GM21390 (cell line): ENCODE measurements around the gene RAB21.
A peak's percentile ranks its signal among the peaks of the same experiment; 100 is the strongest.
"Not testable (repeated sequence)": the region's sequence is repeated elsewhere in the genome, so short reads cannot be mapped to it uniquely, and the experiment has no call there.

Source experiments
- ATAC-seq: cut with Tn5 transposase; IDR thresholded peaks from one replicate; pipeline ENCODE4 v1.9.1; 2021; ENCODE audit not compliant: unreplicated experiment

RAB21 gene

DNA sequence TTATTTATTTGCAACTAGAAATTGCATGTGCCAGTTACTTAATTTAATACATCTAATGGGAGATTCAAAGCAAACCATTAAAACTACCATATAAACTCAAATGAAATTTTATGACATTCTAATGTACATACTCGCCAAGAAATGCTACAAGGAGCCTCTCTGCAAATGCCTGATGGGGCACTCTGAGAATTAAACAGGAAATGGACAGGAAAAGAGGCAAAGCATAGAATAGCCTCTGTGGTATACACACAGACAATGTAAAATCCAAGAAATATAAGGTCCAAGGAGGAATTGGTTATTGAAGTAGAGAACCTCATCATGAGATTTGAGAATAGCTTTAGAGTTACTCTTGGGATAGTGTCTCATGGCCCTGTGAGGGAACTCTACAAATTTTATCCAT, 41.2 kb downstream of the RAB21 start:
- ATAC-seq = no peak

DNA sequence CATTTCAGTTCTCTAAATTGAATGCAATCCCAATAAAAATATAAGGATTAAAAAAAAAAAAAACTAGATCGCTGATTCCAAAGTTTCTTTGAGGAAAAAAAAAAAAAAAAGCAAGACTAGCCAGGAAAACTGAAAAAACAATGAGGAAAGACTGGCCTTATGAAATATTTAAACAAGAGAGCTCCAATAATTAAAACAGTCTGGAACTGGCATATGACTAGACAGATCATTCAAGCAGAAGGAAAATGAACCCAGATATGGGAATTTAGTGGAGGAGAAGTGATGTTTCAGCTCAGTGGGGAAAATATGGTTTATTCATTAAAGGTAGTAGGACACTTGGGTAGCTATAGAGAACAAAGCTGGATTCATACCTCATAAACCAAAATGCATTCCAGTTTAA, 42.9 kb downstream of the RAB21 start:
- no peak for ATAC-seq

DNA sequence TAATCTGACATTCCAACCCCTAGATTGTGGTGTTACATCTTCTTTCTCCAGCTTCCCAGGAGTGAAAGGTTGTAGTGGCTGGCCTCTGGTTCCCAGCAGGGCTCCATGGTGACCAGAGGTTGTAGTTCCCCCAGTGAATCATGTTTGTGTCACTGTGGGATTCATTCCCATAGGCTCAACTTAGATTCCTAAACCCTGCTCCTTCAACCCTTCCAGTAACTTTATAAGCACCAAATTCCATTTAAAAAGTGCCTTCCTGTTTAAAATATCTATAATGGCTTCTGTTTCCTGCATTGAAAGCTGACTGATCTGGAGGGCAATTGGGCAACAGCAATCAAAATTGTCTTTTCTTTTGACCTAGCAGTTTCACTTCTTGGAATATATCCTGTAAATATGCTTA, 44.4 kb downstream of the RAB21 start:
- no peak for ATAC-seq

DNA sequence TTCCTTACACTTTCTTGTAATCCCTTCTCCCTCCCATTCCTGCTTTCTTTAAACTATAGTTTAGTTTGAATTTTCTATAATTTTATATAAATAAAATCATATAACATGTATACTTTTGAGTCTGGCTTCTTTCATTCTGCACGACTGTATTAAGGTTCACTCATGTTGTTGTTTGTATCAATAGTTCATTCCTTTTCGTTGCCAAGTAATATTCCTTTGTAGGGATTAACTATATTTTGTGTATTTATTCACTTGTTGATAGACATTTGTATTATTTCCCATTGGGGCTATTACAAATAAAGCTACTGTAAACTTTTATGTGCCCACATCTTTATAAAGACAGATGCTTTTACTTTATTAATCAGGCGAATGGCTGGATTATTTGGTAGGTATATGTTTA, 45.5 kb downstream of the RAB21 start:
- ATAC-seq = no peak

DNA sequence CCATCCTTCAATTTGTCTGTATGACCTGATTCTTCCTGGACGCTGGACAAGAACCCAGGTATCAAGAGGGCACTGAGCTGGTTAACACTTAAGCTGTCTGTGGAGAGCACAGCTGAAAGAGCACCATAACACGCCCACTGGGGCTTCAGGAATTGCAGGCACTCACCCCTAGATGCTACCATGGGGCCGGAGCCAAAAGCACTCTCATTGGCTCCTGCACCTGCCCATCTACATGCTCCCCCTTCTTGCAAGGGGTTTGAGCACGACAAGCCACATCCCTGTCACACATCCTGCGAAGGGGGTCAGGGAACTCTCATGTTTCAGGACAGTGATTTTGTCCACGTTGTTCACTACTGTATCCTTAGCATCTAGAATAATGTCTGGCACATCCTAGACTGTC, 49.8 kb downstream of the RAB21 start:
- no peak for ATAC-seq

DNA sequence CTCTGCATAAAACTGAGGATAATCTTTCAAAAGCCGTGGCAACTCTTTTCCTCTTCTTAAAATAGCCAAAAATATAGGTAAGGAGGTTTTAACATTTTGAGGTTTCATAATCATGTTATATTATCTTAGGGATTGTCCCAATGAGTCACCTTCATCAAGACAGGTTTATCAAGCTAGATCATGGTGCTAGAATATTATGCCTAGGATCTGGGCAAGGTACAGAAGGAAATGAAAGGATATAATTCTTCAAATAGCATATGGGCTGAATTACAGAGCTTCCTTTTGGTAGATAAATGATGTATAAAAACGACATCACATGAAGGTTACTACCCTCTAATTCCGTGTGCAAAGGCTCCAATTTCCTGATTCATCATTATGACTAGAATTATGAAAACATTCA, 56.3 kb downstream of the RAB21 start:
- no peak for ATAC-seq

DNA sequence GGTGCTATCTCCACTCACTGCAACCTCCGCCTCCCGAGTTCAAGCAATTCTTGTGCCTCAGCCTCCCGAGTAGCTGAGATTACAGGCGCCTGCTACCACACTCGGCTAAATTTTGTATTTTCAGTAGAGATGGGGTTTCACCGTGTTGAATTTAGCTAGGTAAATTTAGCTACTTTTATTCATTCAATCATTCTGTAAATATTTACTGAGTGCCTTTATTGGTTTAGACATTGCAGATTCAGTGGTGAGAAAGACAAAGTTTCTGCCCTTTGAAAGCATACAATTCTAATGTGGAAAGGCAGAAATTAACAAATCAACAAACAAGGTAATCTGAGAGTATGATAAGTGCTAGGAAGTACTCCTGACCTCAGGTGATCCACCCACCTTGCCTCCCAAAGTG, 60.6 kb downstream of the RAB21 start:
- ATAC-seq = not testable (repeated sequence)

DNA sequence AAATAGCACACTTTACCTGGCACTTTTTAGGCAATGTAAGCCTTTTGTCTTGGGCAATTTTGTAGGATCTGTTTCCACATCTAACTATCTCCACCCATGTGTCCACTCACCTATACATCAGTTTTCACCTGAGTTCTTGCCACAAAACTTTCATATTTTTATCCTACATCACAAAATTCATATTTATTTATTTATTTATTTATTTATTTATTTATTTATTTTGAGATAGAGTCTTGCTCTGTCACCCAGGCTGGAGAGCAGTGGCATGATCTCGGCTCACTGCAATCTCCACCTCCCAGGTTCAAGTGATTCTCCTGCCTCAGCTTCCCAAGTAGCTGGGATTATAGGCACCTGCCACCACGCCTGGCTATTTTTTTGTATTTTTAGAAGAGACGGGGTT, 67.4 kb downstream of the RAB21 start:
- not testable (repeated sequence) for ATAC-seq

DNA sequence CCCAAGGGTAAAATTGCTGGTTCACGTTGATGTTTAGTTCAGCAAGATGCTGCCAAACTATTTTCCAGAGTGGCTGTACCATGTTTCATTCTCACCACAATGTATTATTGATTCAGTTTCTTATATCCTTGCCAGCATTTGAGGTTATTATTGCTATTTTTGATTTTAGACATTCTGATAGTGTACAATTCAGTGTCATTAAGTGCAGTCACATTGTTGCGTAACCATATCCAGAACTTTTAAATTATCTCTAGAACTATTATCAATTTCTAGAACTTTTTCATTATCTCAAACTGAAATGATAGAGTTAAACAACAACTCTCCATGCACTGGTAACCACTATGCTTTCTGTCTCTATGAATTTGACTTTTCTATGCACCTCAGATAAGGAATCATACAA, 74.2 kb downstream of the RAB21 start:
- no peak for ATAC-seq

DNA sequence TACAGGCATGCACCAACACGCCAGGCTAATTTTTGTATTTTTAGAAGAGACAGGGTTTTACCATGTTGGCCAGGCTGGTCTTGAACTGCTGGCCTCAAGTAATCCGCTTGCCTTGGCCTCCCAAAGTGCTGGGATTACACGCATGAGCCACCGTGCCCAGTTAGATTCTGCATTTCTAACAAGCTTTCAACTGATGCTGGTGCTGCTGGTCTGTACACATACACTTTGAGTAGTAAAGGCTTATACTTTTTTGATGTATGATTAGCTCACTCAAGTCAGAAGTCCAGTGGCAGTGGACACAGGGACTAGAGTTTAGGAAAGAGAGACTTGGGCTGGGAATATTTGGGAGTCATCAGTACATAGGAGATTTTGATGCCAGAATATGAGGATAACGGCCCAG, 82.7 kb downstream of the RAB21 start:
- no peak for ATAC-seq

DNA sequence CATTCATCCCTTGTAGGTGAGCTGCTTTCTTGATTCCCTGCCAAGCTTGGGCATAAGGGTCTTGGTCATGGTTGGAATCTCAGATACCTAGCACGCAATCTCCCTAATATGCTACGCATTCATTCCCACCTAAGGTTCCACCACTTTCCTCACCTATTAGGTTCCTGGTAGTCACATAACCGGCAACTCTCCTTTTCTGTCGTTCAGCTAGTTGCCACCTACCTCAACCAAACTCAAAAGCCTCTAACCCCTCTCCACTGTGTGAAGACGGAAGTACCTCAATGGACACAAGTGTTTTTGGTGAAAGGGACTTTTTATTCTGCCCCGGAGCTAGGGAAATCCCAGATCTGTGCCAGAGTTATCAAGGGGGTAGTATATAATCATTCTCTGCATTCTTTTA, 83.6 kb downstream of the RAB21 start:
- ATAC-seq = no peak

DNA sequence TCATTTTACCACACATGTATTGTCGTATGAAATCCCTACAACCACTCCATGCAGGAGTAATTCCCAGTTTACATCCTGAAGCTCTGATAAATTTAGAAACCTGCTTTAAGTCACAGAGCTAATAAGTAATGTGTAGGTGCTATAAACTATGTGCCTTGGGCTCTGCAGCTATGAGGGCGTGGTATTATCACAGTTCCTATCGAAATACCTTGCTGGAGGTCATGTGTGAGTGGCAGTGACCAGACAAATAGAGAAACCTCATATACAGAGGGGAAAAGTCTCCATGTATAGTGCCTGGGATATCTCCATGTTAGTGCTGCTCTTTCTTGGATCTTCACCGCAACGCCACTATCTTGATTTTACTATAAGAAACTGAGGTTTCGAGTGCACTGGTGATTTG, 84.0 kb downstream of the RAB21 start:
- ATAC-seq = no peak

DNA sequence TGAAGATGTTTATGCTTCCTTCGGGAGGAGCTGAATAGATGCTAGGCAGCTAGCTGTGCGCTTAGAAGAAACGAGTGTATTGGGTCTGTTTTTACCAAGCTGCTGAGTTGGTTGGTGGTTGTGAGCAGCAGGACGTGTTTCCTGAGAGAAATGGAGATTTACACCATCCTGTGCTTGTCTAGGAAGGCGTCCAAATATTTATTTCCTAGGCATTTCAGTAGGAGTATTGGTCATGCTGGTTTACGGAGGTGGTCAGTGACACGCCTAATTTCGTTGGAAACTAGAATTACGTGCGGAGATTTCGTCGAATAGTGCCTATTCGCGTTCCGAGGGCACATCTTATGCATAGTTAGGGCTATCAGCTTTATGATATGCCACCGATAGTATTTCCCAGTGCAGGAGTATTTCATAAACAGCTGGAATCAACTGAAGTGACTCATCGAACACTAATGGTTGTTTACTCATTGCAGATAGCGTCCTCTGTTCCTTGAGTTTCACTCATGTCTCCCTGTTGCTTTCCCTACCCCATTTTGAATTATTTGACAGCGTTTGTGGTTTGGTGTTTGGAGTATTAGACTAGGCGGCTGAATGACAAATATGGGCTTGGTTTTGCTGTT, 85.7 kb downstream of the RAB21 start:
- peak; percentile 18 for ATAC-seq

DNA sequence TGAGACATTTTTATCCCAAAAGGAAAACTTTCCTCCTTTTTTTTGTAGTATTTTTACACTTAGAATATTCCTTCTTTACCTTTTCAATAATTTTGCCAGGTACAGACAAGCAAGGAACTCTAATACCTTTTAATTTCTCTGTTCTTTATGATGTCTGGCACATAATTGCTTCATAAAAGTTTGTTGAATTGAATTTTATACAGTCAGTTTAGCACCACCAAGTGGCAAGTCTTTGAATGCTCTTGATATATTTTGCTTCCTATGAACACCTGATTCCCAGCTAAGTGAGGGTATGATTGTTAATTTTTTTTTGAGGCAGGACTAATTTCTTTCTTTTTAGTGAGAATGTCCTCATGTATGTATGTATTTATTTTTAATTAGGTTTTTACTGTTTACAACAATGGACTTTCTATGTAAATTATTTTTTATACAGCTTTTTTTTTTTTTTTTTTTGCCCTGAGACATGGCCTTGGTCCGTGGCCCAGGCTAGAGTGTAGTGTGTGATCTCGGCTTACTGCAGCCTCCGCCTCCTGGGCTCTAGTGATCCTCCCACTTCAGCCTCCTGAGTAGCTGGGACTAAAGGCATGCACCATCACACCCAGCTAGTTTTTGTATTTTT, 91.8 kb downstream of the RAB21 start:
- ATAC-seq = no peak

DNA sequence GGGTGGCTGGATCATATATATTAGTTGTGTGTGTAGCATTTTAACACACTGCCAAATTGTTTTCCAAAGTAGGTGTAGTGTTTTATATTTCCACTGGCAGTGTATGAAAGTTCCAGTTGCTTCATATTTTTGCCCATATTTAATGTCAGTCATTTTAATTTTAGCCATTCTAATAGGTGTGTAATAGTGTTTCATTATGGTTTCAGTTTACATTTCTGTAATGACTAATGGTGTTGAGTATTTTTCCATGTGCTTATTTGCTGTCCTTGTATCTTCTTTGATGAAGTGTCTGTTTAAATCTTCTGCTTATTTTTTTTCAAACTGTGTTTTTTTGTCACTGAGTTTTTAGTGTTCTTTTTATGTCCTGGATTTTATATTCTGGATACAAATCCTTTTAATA, 93.5 kb downstream of the RAB21 start:
- no peak for ATAC-seq

DNA sequence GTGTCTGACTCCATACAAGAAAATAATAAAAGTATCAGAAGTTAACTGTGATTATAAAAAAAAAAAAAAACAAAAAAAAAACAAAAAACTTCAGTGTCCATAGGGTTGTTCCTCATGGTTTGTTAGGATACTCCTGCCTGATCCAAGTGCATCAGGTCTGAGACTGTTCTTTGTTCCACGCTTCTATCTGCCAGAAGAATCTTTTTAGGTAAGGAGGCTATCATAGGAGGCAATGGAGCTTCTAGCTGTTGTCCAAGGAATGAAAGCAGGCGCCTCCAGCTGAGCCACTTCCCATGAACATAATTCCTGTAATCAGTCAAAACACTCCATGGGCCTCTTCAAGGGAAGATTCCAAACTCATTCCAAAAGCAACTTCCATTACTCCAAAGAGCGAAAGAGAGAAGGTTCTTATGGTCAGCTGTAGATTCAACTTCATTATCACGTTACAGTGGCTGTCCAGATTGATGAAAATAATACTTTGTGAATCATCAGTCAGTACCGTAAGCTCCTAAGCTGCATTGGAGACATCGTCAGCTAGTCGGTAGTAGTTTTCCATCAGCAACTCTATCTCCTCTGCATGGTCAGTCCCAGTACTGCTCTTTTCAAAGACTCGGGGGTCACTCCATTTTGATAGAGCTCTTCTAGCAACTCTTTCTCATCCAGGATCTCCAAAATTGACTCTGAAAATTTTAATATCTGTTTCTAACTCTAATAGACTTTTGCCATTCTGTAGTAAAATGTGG, 94.6 kb downstream of the RAB21 start:
- ATAC-seq = no peak
